ENCODE results near the gene KCTD1. TPM values are rescaled to one million over a fixed set of nuclear protein-coding genes. Genes with fewer than 3 reads are reported as not detected.
A peak's percentile ranks its signal among the peaks of the same experiment; 100 is the strongest.

Gene KCTD1
- total and polyA plus RNA-seq, 10 of the 15 experiments (the other 5 are each of a cell fraction or from before 2014, with no cell fraction given) = 1.5 to 13.4 (median 5.5) TPM

DNA sequence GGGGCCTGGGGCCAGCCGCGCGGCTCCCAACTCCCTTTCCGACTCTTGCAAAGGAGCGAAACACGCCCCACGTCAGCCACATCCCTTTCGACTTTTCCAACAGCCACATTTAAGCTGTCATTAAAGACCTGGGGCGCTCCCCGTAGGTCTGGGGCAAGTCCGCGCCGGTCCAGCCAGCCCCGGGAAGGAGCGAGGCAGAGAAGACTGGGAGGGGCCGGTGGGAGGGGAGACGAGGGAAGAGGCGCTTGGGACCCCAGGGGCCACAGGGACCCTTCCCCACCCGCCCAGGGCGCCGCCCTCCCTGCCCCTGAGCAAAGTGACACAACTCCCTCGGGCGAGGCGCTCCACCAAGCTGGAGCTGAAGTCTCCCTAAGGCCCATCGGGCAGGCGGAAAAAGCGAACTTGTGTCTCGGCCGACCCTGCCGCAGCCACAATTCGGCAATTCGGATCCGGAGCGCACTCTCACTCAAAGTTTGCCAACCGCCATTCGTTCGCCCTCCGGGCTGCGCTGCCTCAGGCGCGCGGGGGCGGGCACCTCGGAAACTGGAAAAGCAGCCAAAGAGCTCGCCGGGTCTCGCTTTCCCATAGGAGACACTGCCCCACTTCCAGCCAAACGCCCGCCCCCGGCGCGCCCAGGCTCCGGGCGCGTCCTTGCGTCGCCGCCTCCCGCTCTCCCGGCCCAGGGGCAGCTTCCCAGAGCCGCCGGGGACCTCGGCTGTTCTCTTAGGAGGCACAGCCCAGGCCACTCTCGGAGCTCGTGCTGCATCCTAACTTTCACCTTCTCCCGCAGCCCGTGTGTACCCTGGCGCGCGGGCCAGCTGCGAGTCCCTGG, 1.1 kb upstream of the KCTD1 start:
- SMC1A ChIA-PET (ENCODE audit: uncharacterized antibody, unreplicated experiment) = interaction anchor here (0.9 to 2.1 kb wide), 4 partner anchors 30 to 144 kb away, joined by 3 to 7 read pairs (median 3); no protein-coding TSS in a partner anchor
- CTCF ChIA-PET = interaction anchor here (0.6 to 2.7 kb wide), 6 partner anchors 25 to 166 kb away, joined by 3 to 14 read pairs (median 4); no protein-coding TSS in a partner anchor
- H3K4me1 ChIP-seq (ENCODE audit: control insufficient read depth, insufficient read depth, low read length) = peaks cover 31% of the 10 kb centered on the region
- peak overlapping the region; percentile 70 for H3K4me3 ChIP-seq
- under 1% methylated on average over 71 of the region's 71 CpGs for WGBS (ENCODE audit: insufficient coverage, insufficient replicate concordance, low lambda C conversion rate, missing lambda C conversion rate)
- TF ChIP-seq YBX1 (IDR thresholded peaks at IDR 0.05) (no peak), PAX5 (IDR thresholded peaks at IDR 0.05; ENCODE audit: borderline replicate concordance, low read depth, low read length) (no peak), EGR1 (IDR thresholded peaks at IDR 0.05; ENCODE audit: borderline replicate concordance in 1 of 2, low read depth in 2 of 2, low read length in 2 of 2) (peak in 1 of 2 experiments; percentile 58; a peak in 2 of 3 replicates), POLR2A (IDR thresholded peaks at IDR 0.05; ENCODE audit: low read depth, low read length) (no peak), NFYA (IDR thresholded peaks at IDR 0.05; ENCODE audit: borderline replicate concordance, low read depth, low read length) (no peak), ZNF622 (IDR thresholded peaks at IDR 0.05) (no peak), SIN3A (IDR thresholded peaks at IDR 0.05; ENCODE audit: low read depth, low read length) (no peak), HDAC6 (IDR thresholded peaks at IDR 0.05; ENCODE audit: unreplicated experiment) (peak; percentile 90), SUZ12 (IDR thresholded peaks at IDR 0.05; ENCODE audit: unreplicated experiment) (no peak), SRF (IDR thresholded peaks at IDR 0.05; ENCODE audit: low read depth in 2 of 2, low read length in 2 of 2) (no peak)
- H3K36me3 ChIP-seq (ENCODE audit: control insufficient read depth in 2 of 2, insufficient read depth in 2 of 2, low read length in 1 of 2) = no peaks in the 10 kb centered on the region
- peak; percentile 14 for ATAC-seq
- peak overlapping the region; percentile 83 for H3K9ac ChIP-seq (ENCODE audit: control insufficient read depth, insufficient read depth, low read length)
- RAD21 ChIA-PET (ENCODE audit: unreplicated experiment) = interaction anchor here (1.0 to 3.2 kb wide), 2 partner anchors 100 to 143 kb away, joined by 3 to 26 read pairs; no protein-coding TSS in a partner anchor
- peak overlapping the region; percentile 91 for H2AFZ ChIP-seq (ENCODE audit: control insufficient read depth, low read depth, low read length)
- intact Hi-C loops (cut with micrococcal nuclease; ENCODE audit: unreplicated experiment) (loop anchor here (5.0 to 10.0 kb wide), 6 partner anchors 67 to 425 kb away; no protein-coding TSS in a partner anchor), in situ Hi-C loops (cut with MboI) (no loop called here)
- H3K79me2 ChIP-seq (ENCODE audit: control insufficient read depth, insufficient read depth, low read length) = peaks cover 11% of the 10 kb centered on the region
- no peak overlapping the region for H3K27ac ChIP-seq (ENCODE audit: control insufficient read depth, insufficient read depth)
- peaks cover 4 to 8% of the 10 kb centered on the region in 2 experiments for H3K27me3 ChIP-seq (replicated peaks in 1 of 2; ENCODE audit: control insufficient read depth in 2 of 2, insufficient read depth in 2 of 2, low read length in 1 of 2)
- DNase-seq (ENCODE audit: low read depth, low spot score) = no peak
- no peaks in the 10 kb centered on the region for H4K20me1 ChIP-seq (ENCODE audit: control insufficient read depth, insufficient read depth)
- POLR2A ChIA-PET = interaction anchor here (0.9 kb wide), 1 partner anchor 8 kb away, joined by 3 read pairs; no protein-coding TSS in a partner anchor
- H3K4me2 ChIP-seq (ENCODE audit: control insufficient read depth, insufficient read depth) = peak overlapping the region; percentile 98
- BruUV-seq (replicated peaks) = no TSS peak
- no peaks in the 10 kb centered on the region for H3K9me3 ChIP-seq (replicated peaks; ENCODE audit: control insufficient read depth, insufficient read depth, low read length)
- FAIRE-seq = no peak
